ENCODE data around the gene SLC16A11.

- TF ChIP-seq EZH2 (IDR thresholded peaks at IDR 0.05; ENCODE audit: borderline replicate concordance) (no peak), CTCF (IDR thresholded peaks at IDR 0.05; ENCODE audit: poor library complexity) (no peak), EZH2phosphoT487 (IDR thresholded peaks at IDR 0.05; ENCODE audit: low read depth, severe bottlenecking, unreplicated experiment) (no peak)
Measured at GRCh38 chr17:7025245-7025644, 18.6 kb downstream of the SLC16A11 start.

All from hepatocyte (in vitro differentiated cells).